ENCODE measurements around the gene RAD51C. TPM values are rescaled to one million over a fixed set of nuclear protein-coding genes. Genes with fewer than 3 reads are reported as not detected.
"Not testable (repeated sequence)": the region's sequence is repeated elsewhere in the genome, so short reads cannot be mapped to it uniquely, and the experiment has no call there.

Gene RAD51C
- total RNA-seq, 1 donor = 25.9 TPM

DNA sequence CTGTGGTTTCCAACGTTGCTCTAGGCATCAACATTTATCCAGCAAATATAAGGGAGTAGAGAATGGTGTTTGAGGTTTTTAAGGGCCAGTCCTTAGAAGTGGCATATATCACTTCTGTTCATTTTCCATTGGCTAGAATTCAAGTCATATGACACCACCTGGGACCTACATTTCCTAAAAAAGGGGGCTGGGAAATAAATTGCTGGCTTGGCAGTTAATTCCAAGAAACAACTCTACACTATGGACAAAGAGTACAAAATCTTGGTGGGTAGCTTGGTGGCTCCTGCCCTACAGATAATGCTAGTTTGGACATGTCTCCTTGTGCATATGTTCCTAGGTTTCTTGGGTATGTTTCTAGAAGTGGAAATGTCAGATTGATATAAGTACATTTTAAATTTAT lies 70.9 kb downstream of the RAD51C start:
- DNase-seq (ENCODE audit: low read depth) = no peak
- no peak overlapping the region for H3K4me3 ChIP-seq (ENCODE audit: low read depth, low read length)
- TF ChIP-seq, protein P1, sequence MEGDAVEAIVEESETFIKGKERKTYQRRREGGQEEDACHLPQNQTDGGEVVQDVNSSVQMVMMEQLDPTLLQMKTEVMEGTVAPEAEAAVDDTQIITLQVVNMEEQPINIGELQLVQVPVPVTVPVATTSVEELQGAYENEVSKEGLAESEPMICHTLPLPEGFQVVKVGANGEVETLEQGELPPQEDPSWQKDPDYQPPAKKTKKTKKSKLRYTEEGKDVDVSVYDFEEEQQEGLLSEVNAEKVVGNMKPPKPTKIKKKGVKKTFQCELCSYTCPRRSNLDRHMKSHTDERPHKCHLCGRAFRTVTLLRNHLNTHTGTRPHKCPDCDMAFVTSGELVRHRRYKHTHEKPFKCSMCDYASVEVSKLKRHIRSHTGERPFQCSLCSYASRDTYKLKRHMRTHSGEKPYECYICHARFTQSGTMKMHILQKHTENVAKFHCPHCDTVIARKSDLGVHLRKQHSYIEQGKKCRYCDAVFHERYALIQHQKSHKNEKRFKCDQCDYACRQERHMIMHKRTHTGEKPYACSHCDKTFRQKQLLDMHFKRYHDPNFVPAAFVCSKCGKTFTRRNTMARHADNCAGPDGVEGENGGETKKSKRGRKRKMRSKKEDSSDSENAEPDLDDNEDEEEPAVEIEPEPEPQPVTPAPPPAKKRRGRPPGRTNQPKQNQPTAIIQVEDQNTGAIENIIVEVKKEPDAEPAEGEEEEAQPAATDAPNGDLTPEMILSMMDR (IDR thresholded peaks at IDR 0.05; ENCODE audit: insufficient read depth, low read depth, low read length) = no peak

DNA sequence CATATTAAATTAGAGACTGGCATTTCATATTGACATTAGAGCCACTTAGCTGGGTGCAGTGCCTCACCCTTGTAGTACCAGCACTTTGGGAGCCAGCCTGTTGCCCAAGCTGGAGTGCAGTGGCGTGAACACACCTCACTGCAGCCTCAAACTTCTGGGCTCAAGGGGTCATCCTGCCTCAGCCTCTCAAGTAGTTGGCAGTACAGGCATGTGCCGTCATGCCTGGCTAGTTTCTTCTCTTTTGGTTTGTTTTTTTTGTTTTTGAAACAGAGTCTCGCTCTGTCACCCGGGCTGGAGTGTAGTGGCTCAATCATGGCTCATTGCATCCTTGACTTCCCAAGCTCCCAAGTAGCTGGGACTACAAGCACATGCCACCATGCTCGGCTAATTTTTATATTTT lies 72.0 kb downstream of the RAD51C start:
- DNase-seq (ENCODE audit: low read depth) = no peak
- H3K4me3 ChIP-seq (ENCODE audit: low read depth, low read length) = no peak overlapping the region
- TF ChIP-seq, protein P1 (IDR thresholded peaks at IDR 0.05; ENCODE audit: insufficient read depth, low read depth, low read length) = no peak

DNA sequence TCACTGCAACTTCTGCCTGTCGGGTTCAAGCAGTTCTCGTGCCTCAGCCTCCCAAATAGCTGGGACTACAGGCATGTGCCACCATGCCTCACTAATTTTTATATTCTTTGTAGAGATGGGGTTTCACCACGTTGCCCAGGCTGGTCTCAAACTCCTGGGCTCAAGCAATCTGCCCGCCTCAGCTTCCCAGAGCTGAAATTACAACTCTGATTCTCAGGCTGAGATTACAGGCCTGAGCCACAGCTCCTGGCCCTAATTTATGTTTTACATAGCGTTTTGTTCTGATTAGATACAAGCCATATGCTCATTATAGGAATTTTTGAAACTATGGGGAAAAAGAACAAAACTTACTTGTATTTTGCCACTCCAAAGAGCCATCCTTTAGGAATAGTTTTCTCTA lies 86.1 kb downstream of the RAD51C start:
- not testable (repeated sequence) for DNase-seq (ENCODE audit: low read depth); H3K4me3 ChIP-seq (ENCODE audit: low read depth, low read length)

DNA sequence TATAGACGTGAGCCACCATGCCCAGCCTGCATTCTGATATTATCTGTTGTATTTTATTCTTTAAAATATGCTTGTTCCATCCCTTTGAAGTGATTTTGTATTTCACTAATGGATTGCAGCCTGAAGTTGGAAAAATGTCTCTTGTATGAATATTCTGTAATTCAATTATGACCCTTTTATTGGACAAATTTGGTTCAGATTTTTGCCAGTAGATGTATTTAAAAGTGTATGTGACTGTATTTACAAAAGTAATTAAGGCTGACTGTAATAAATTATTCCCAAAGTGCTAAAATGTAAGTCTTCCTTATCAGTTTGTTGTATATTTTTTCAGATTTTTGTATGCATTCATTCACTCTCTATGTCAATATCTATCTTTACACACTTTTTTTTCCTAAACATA lies 87.0 kb downstream of the RAD51C start:
- TF ChIP-seq, protein P1 (IDR thresholded peaks at IDR 0.05; ENCODE audit: insufficient read depth, low read depth, low read length) = no peak
- DNase-seq (ENCODE audit: low read depth) = no peak
- no peak overlapping the region for H3K4me3 ChIP-seq (ENCODE audit: low read depth, low read length)

DNA sequence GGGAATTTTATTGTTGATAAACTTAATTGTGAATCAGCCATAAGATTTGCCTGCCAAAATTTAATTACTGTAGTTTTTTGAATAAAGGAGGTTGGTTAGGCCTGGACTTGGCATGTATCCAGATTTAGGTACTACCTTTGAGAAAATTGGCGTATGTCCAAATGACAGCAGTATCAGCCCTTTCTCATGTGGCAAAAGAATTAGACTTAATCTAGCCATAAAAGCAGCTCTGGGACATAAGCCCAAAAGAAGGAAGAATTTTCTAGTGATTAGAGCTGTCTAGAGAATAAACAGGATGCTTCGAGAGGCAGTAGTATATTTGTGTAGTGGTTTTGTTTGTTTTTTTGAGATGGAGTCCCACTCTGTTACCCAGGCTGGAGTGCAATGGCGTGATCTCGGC lies 91.0 kb downstream of the RAD51C start:
- DNase-seq (ENCODE audit: low read depth) = peak; percentile 2
- TF ChIP-seq, protein P1 (IDR thresholded peaks at IDR 0.05; ENCODE audit: insufficient read depth, low read depth, low read length) = no peak

DNA sequence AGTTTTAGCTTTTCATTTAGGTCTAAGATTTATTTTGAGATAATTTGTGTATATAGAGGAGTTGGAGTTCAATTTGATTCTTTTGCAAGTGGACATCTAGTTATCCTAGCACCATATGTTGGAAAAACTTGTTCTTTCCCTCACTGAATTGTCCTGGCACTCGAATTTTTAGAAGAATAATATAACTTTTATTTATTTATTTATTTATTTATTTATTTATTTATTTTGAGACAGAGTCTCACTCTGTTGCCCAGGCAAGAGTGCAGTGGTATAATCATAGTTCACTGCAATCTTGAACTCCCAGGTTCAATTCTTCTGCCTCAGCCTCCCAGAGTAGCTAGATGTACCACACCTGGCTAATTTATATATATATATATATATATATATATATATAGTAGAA lies 92.7 kb downstream of the RAD51C start:
- TF ChIP-seq, protein P1 (IDR thresholded peaks at IDR 0.05; ENCODE audit: insufficient read depth, low read depth, low read length) = no peak
- DNase-seq (ENCODE audit: low read depth) = no peak
- H3K4me3 ChIP-seq (ENCODE audit: low read depth, low read length) = no peak overlapping the region

More for the DNA sequence above, 91.0 kb downstream of the RAD51C start:
- no peak overlapping the region for H3K4me3 ChIP-seq (ENCODE audit: low read depth, low read length)

Small RNA genes within 50 kb of the gene (small RNA-seq; reads per million reads assigned to genes)
- not detected for gene AC011195.1
- gene AC025521.1 = not detected
- not detected for gene RF00017
- gene RNU1-108P = 0.85 reads per million
- gene RNU1-52P = 0.28 reads per million
- 61.7 reads per million, percentile 96 among the genes with 10 or more reads in this experiment for gene RNU1-85P

Other genes with a start within 250 kb of the RAD51C start
- gene HSF5, start 204.2 kb upstream of the RAD51C start, total RNA-seq = under 0.01 TPM in 1 of 2 replicates, not detected in the other
- gene MTMR4, start 178.0 kb upstream of the RAD51C start, total RNA-seq = 39.6 and 44.9 TPM in 2 replicates
- gene TEX14, start 557 bp upstream of the RAD51C start, total RNA-seq = under 0.01 and 0.43 TPM in 2 replicates
- under 0.01 TPM in 2 replicates for gene PPM1E, start 63.3 kb downstream of the RAD51C start, total RNA-seq